GM19397 (cell line): ENCODE results near the gene HIVEP2.

ENCODE experiments used
- ATAC-seq: cut with Tn5 transposase; IDR thresholded peaks from one replicate; pipeline ENCODE4 v1.9.1; 2021; ENCODE audit warnings: mild to moderate bottlenecking, moderate library complexity; ENCODE audit not compliant: unreplicated experiment

The HIVEP2 gene

DNA sequence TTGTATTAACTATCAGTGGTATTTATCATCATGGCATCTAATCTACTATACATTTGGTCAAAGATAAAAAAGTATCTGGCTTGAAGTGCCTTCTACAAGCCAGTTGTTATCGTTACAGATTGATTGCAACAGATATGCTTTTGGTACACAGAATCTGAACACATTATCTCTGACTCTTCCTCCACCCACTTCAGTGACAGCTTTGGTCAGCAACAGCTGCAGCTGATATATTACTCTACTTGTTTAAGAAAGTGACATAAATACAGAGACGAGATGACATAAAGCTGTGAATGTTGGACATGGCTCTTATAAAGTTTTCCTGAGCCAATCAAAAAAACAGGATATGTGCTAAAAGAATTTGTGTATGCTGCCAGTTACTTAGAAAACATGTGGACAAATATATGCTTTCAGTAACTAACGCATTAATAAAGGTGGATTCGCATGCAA lies 77.6 kb downstream of the HIVEP2 start:
- ATAC-seq = no peak

DNA sequence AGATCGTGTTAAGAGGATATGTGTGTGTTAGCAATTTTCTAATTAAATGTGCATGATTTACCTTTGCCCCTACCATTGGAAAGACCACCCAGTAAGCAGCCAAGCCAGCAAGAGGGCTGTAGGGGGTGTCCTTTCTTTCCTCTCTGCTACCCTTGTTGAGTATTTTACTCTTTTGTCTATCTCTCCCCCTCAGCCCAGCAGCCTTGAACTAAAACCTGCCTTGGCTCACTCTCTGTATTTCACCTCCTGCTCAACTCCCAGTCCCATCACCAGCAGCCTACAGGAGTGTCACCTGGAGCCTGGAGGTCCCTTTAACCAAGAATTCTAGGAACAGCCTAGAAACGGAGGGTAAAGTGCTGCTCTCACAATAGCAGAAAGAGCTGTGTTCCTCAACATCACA lies 81.0 kb downstream of the HIVEP2 start:
- no peak for ATAC-seq

- no peak for ATAC-seq
These were observed 83.3 kb downstream of the HIVEP2 start for GRCh38 chr6:142861711-142862110.

- no peak for ATAC-seq
These were observed 84.5 kb downstream of the HIVEP2 start for GRCh38 chr6:142860498-142860897.

- peak; percentile 11 for ATAC-seq
These were observed 87.0 kb downstream of the HIVEP2 start for GRCh38 chr6:142857796-142858555.

DNA sequence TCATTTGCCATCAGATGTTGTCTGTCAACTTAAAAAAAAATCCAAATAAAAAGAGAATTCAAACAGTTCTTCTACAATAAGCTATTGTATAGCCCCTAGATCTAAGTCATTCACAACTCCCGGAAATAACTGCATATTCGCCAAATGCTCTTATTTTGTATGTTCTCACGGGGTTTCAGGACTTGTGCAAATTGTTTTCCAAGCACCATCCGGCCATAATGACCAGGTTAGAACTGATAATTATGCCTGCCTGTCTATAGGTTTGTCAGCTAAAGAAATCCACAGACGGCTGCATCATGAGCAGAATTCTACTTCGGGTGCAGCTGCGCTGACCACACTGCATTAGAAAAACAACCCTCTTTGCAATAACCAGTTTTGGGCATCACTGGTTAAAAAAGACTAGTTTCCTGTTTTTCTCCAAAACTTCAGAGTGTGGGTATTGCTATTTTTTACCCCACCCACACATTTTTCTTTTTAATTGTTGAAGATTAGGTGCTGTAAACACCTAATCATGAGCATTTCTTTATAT lies 87.7 kb downstream of the HIVEP2 start:
- ATAC-seq = peak; percentile 51

- ATAC-seq = peak; percentile 66
These were observed 88.2 kb downstream of the HIVEP2 start for GRCh38 chr6:142856624-142857232.

GRCh38 chr6:142855893-142856623 lies 88.9 kb downstream of the HIVEP2 start:
- ATAC-seq = peak; percentile 17

- no peak for ATAC-seq
These were observed 90.1 kb downstream of the HIVEP2 start for GRCh38 chr6:142854589-142855488.

DNA sequence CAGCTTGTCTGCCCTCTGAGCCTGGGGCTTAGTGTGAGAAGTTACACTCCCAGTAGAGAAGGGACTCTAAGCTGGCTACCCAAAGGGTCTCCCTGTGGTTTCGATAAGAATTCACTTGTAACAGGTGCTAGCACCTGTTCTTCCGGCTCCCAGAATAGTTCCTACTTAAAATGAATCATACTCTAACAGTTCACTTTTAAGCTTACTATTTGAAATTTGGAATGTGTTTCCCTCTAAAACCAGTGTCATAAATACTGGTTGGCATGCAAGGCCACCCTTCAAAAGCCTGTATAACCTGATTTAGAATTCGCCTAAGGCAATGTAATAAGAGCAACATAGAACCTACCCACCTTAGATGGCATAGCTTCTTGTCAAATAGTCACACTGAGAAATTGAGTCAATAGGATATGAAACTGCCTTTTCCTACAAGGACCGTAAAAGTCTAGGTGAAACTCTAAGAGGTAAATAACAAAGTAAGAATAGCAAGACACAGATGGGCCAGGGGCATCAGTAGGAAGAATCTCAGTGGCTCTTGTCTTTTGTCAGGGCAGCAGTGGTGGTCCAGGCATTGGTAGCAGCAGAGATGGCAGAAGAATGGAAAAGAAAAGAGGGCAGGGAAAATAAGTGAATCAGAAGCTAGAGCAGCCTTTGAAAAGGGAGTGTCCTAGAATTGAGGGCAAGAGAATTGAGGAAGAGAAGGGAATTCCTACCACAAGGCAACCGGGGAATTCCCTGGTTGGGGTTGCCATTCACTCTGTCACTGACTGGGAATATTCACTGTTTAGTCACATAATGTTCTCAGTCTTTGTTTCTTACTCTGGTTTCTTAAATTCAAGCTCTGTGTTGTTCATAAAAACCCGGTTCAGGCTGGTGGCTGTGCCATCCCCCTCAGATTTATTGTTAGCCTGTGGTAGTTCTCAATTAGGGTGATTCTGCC lies 91.5 kb downstream of the HIVEP2 start:
- no peak for ATAC-seq

DNA sequence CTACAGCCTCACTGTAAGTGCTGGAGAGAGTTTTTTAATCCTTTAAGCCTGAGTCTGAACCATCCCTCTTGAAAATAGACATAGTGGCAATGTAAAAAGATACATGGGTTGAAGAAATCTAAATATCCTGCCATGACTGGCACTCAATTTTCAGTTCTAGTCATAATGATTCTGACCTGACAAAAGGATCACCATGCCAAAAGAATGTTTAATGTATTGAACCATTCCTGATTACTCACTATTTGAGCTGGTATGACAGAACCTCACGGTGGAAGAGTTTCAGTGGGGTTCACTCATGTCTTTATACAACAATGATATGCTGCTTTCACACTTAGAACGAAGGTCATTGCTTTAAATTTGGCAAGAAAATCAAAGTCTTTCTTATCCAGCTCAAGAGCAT lies 93.4 kb downstream of the HIVEP2 start:
- ATAC-seq = no peak

- ATAC-seq = peak; percentile 43
These were observed 94.1 kb downstream of the HIVEP2 start for GRCh38 chr6:142850679-142851423.

DNA sequence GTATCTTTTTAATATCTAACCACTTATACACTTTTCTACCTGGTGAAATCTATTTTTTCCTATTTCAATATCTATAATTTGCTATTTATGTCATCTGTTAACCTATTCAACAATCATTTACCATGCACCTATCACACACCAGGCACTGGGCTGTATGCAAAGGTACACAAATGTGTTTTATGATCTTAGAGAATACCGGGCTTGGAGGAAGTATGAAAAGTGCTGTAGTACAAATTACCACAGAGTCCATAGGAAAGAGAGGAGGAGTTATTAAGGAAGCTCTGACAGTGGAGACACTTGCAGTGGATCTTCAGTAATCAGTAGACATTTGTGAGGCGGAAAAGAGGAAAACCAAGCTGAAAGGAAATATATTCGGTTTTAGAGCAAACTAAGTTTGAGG lies 96.0 kb downstream of the HIVEP2 start:
- ATAC-seq = no peak

- no peak for ATAC-seq
These were observed 96.8 kb downstream of the HIVEP2 start for GRCh38 chr6:142848156-142848555.

GRCh38 chr6:142846883-142847287 lies 98.1 kb downstream of the HIVEP2 start:
- ATAC-seq = no peak

- no peak for ATAC-seq
These were observed 98.5 kb downstream of the HIVEP2 start for GRCh38 chr6:142846459-142846831.

- no peak for ATAC-seq
These were observed 99.1 kb downstream of the HIVEP2 start for GRCh38 chr6:142845624-142846458.

GRCh38 chr6:142845143-142845571 lies 99.8 kb downstream of the HIVEP2 start:
- ATAC-seq = no peak
